PC-3 (cell line): Measurements from ENCODE around the gene KSR2.

Experiments used
- EZH2 ChIP-seq: fragments of 300-600 bp; sonication (generic); IDR thresholded peaks from one replicate; pipeline ENCODE4 v1.6.1; 2017; ENCODE audit warnings: antibody characterized with exemption, mild to moderate bottlenecking, low read length; ENCODE audit not compliant: unreplicated experiment
- TF ChIP-seq, protein P1 (sequence below): fragments of 300-600 bp; sonication (generic); conservative IDR thresholded peaks from 2 replicates; pipeline ENCODE4 v1.5.1; 2017; ENCODE audit warnings: antibody characterized with exemption, low read depth, mild to moderate bottlenecking, low read length

DNA sequence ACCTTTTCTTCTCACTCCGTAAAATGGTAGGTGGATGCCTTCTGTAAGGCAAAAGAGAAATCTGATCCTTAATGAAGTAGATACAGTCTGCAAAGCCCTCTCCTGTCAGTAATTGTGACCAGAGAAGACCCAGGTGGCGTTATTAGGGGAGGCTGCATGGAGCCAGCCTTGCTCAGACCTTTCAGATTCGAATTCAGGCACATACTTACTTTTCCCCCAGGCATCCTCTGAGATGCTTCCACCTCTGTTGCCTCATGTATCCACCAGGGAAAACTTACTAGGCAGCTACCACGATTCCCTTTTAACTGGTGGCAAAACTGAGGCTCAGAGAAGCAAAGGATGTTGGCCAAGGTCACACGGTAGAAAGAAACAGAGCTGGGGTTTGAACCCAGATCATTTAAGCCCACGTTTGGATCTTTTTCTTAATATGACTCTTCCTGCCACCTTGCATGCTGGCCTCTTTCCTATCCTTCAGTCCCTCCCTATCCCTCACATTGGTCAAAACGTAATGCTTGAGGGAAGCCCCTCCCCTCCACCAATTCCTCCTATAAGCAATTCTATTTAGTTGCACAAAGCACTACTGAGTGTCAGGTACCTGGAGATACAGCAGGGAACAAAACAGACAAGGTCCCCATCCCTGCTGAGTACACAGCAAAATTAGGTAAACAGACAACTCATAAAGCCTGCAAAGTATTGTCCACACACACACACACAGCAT is 179.4 kb downstream of the KSR2 start:
- TF ChIP-seq, protein P1, sequence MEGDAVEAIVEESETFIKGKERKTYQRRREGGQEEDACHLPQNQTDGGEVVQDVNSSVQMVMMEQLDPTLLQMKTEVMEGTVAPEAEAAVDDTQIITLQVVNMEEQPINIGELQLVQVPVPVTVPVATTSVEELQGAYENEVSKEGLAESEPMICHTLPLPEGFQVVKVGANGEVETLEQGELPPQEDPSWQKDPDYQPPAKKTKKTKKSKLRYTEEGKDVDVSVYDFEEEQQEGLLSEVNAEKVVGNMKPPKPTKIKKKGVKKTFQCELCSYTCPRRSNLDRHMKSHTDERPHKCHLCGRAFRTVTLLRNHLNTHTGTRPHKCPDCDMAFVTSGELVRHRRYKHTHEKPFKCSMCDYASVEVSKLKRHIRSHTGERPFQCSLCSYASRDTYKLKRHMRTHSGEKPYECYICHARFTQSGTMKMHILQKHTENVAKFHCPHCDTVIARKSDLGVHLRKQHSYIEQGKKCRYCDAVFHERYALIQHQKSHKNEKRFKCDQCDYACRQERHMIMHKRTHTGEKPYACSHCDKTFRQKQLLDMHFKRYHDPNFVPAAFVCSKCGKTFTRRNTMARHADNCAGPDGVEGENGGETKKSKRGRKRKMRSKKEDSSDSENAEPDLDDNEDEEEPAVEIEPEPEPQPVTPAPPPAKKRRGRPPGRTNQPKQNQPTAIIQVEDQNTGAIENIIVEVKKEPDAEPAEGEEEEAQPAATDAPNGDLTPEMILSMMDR: no peak
- no peak for TF ChIP-seq EZH2
